ENCODE measurements around the gene MAPRE2.

Gene MAPRE2

DNA sequence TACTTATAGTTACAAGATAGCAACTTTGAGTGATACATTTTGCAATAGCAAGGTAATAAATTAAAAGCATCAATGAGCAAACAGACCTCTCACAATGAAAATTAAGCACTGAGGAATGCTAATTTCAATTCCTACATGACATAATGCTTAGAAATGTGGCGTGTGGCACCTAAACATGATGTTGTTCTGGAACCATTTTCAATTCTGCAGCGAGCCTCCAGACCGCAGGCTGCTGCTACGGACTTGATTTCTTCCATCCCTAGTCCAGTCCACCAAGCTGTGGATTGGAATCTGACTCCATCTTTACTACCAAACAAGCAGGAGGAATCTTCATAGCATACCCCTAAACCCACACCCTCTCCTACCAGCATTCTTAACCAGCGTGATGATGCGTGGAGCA, 140.9 kb downstream of the MAPRE2 start:
- DNase-seq (ENCODE audit: low spot score) = no peak

DNA sequence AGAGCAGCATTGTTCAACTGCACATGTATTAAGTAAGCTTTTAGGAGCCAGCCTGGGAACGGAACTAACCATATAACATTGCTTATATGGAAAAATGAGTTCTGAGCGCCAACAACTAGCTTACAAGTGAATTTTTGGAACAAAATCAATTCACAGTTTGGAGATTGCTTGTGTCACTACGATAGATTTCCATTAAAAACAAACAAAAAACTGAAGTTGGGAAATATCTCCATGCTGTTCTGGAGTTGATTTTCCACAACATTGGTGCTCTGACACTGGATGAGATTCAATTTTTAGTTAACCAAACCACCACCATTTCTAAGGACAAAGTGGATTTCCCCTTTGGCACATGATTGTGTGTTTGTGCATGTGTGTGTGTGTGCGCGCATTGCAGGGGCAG, 142.7 kb downstream of the MAPRE2 start:
- DNase-seq (ENCODE audit: low spot score) = no peak

- peak; percentile 46 for DNase-seq (ENCODE audit: low spot score)
Observed at GRCh38 chr18:35185771-35186170, 144.6 kb downstream of the MAPRE2 start.

DNA sequence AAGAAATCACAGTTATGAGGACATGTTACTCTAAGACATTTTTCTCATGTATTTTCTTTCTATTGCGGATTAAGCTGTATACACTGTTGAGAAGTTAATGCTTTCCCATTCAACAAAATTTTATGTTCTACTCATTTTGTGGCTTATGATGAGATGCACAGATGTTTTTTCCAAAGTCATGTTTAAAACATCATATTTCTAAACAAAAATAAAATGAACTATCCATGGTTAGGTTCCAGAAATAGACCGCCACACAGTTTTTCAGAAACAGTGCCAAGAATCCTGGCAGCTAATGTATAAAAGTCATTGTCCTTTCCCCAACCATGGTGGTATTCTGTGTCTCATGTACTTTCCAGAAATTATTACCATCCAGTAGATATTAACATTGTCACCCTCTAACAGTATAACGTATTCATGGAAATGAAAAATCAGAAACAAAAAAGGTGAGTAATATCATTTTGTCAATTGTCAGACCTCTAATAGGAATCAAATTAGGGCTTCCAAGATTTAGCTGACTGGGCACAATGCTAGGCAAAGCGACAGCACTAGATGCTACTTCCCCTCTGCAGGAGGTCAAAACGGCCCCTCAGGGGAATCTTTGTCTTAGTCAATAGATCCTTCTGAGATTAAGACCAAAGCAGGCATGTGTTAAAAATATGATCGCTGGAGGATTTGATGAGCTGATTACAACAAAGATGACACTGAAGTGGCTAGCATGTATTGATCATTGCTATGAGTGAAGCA, 145.2 kb downstream of the MAPRE2 start:
- DNase-seq (ENCODE audit: low spot score) = peak; percentile 52

DNA sequence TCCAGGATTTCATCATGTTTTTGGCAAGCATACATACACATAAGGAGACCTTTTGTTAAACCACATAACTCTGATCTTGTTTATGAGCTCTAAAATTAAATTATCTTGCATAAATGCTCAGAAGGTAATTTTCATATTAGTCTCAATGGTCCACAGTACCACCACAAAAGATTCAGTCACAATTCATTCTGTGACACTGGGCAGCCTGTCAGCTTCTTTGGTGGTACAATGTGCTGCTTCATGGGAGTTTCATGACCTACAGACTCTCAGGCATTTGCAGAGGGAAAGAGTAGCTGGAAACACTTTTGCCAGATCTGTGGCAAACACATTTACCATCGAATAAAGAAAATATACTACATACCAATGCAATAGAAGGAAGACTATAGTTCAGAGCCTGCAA, 148.3 kb downstream of the MAPRE2 start:
- peak; percentile 94 for DNase-seq (ENCODE audit: low spot score)

- DNase-seq (ENCODE audit: low spot score) = peak; percentile 35
Observed at GRCh38 chr18:35190948-35191697, 149.9 kb downstream of the MAPRE2 start.

DNA sequence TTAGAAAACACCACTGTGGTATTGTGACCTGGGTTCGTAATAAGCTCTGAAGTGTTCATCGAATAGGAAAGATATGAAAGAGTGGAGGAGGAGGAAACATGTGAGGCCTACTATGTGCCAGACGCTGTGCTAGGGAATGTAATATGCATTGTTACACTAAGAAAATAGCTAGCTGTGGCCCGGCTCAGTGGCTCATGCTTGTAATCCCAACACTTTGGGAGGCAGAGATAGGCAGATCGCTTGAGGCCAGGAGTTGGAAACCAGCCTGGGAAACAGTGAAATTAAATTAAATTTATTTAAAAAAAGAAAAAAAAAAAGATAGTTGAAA, 150.4 kb downstream of the MAPRE2 start:
- DNase-seq (ENCODE audit: low spot score) = peak; percentile 15

GRCh38 chr18:35192415-35192814, 151.2 kb downstream of the MAPRE2 start:
- no peak for DNase-seq (ENCODE audit: low spot score)

Measured in globus pallidus (tissue), 1 donor.